Heart left ventricle (tissue), 16 donors: ENCODE results near the gene TNFRSF8. TPM values are rescaled to one million over a fixed set of nuclear protein-coding genes. Genes with fewer than 3 reads are reported as not detected.
A peak's percentile ranks its signal among the peaks of the same experiment; 100 is the strongest.

Experiments
- ATAC-seq, 4 donors: fragments of 200-7000 bp; cut with Tn5 transposase; one replicate each; pipeline ENCODE4 v1.9.1; 2020 to 2022; ENCODE audit warnings: moderate library complexity in 4 of 4, mild to moderate bottlenecking in 3 of 4, moderate number of reproducible peaks in 1 of 4
- DNase-seq, 5 donors: peaks; one replicate each; pipeline ENCODE4 v3.0.0-alpha.2; 2020
- H3K27ac ChIP-seq, 12 donors: fragments of 200-600 bp; sonication (generic) in 4 of 12; one replicate each; pipeline versions ENCODE4 v1.5.0 to v1.8.0; 2016 to 2022; ENCODE audit warnings: mild to moderate bottlenecking in 2 of 12
- H3K27me3 ChIP-seq, 9 donors: fragments of 200-600 bp; sonication (generic) in 2 of 9; one replicate each; pipeline versions ENCODE4 v1.5.1 to v1.8.0; 2016 to 2022; ENCODE audit warnings: mild to moderate bottlenecking in 3 of 9
- H3K36me3 ChIP-seq, 9 donors: fragments of 200-600 bp; sonication (generic) in 2 of 9; one replicate each; pipeline versions ENCODE4 v1.5.0 to v1.8.0; 2018 to 2022; ENCODE audit warnings: mild to moderate bottlenecking in 2 of 9
- H3K4me1 ChIP-seq, 12 donors: fragments of 200-600 bp; sonication (generic) in 4 of 12; one replicate each; pipeline versions ENCODE4 v1.5.0 to v1.8.0; 2016 to 2022; ENCODE audit warnings: mild to moderate bottlenecking in 3 of 12
- H3K4me3 ChIP-seq, 12 donors: fragments of 200-600 bp; sonication (generic) in 4 of 12; one replicate each; pipeline versions ENCODE4 v1.5.0 to v1.8.0; 2017 to 2022; ENCODE audit warnings: mild to moderate bottlenecking in 9 of 12, moderate library complexity in 4 of 12
- H3K9me3 ChIP-seq, 12 donors: fragments of 200-600 bp; sonication (generic) in 4 of 12; one replicate each; pipeline versions ENCODE4 v1.5.0 to v1.8.0; 2016 to 2022; ENCODE audit warnings: mild to moderate bottlenecking in 1 of 12
- CTCF ChIP-seq, 12 donors: fragments of 200-600 bp; sonication (generic) in 4 of 12; IDR thresholded peaks; one replicate each; pipeline versions ENCODE4 v1.5.0 to v1.8.0; 2018 to 2022; ENCODE audit warnings: antibody characterized with exemption in 12 of 12, mild to moderate bottlenecking in 5 of 12
- POLR2A ChIP-seq, 2 donors: fragments of 450-650 bp; IDR thresholded peaks; one replicate each; pipeline ENCODE4 v1.6.1; 2017; ENCODE audit warnings: antibody characterized with exemption in 2 of 2, mild to moderate bottlenecking in 2 of 2, moderate library complexity in 2 of 2
- WGBS, 4 donors: extraction: QIAGEN DNeasy Blood & Tissue Kit in 2 of 4; methylation state at CpG; one replicate each; pipeline versions ENCODE4 v1.1.5 to v1.1.7; 2013 to 2018; 5-methylcytosine and 5-hydroxymethylcytosine counted together
- intact Hi-C, 10 donors: fragments of 100-400 bp; cut with DNase I; formaldehyde crosslinking; loops; one replicate each; pipeline versions ENCODE4 v1.11.1 to v1.14.2; 2022
- polyA plus RNA-seq, 2 donors: library from polyadenylated mRNA; stranded (reverse); fragments of 200-250 nt; gene quantifications; one replicate each; pipeline ENCODE4 v1.2.3, GENCODE V29; 2013
- total RNA-seq, 9 donors: library from RNA; depleted of rRNA in 2 of 9; stranded (reverse); fragments of >200 nt in 2 of 9; fragmentation: NEBNext Ultra II Directional in 3 of 9; extraction: Animal tissue kit (Norgen Biotek cat#: 25700) in 3 of 9; gene quantifications; one replicate each; pipeline versions ENCODE4 v1.1.0 to v1.2.4, GENCODE V29; 2016 to 2023
- donor health status: ischemic (EF 13 %, LVEDD 7.1; RV severe dilation, severe dysfunction).
- donor health status: healthy with polysubstance abuse.
- donor health status: DM: no; HTN: yes; CAD: no.
- donor health status: DM: no; HTN: no; CAD: no.
- donor health status: ischemic (EF 25% LVEDD 6.9; RV normal size, moderate dysfunction).
- donor health status: ischemic (EF 25% LVEDD 5.7; RV mildly dilated, moderate dysfunction).
- donor health status: healthy.
- donor health status: DM: yes; HTN: yes; CAD: no.
- donor health status: ischemic (EF 35%, LVEDD 5.7; RV mildly dilated, moderate dysfunction).
- donor health status: nonischemic (EF 11% LVEDD 7.7; RV severe dilation, severe dysfunction).
- donor health status: DM: yes; HTN: yes; CAD: no.
- donor health status: PGD.
- donor health status: ischemic (EF 29% LVEDD 5.4; RV normal size, mild dysfunction).
- donor health status: nonischemic (EF 23%, LVEDD 6.1; RV moderate dilation, normal function).

The TNFRSF8 gene
- total and polyA plus RNA-seq, 11 donors = 0.51 to 4.5 (median 0.76) TPM

GRCh38 chr1:12081648-12082396 is 18.7 kb downstream of the TNFRSF8 start:
- H3K27ac ChIP-seq = no peak overlapping the region
- H3K27me3 ChIP-seq = no peaks in the 10 kb centered on the region
- DNase-seq (peak in 1 of 5 donors; percentile 0), ATAC-seq (no peak)
- intact Hi-C loops = loop anchor here in 1 of 10 donors (5.0 kb wide), 1 partner anchor 50 kb away; no protein-coding TSS in a partner anchor
- WGBS, 4 donors = 86 to 90% (median 89%) methylated on average over 7 of the region's 7 CpGs
- H3K36me3 ChIP-seq = no peaks in the 10 kb centered on the region
- H3K4me3 ChIP-seq = no peak overlapping the region
- no peaks in the 10 kb centered on the region for H3K4me1 ChIP-seq
- H3K9me3 ChIP-seq = peaks cover 0 to 31% (median 4%) of the 10 kb centered on the region in 12 donors
- TF ChIP-seq CTCF (IDR thresholded peaks at IDR 0.05) (no peak), POLR2A (IDR thresholded peaks at IDR 0.05) (no peak)

GRCh38 chr1:12082988-12083387 is 19.9 kb downstream of the TNFRSF8 start:
- WGBS, 4 donors = 85 to 92% (median 87%) methylated on average over 4 of the region's 4 CpGs
- TF ChIP-seq CTCF (IDR thresholded peaks at IDR 0.05) (no peak), POLR2A (IDR thresholded peaks at IDR 0.05) (no peak)
- DNase-seq (no peak), ATAC-seq (no peak)
- no peaks in the 10 kb centered on the region for H3K27me3 ChIP-seq
- intact Hi-C loops = loop anchor here in 1 of 10 donors (5.0 kb wide), 1 partner anchor 51 kb away; no protein-coding TSS in a partner anchor
- H3K27ac ChIP-seq = no peak overlapping the region
- H3K9me3 ChIP-seq = peaks cover 0 to 23% (median 3%) of the 10 kb centered on the region in 12 donors
- H3K36me3 ChIP-seq = no peaks in the 10 kb centered on the region
- peaks cover 0 to under 1% (median 0%) of the 10 kb centered on the region in 12 donors for H3K4me1 ChIP-seq
- H3K4me3 ChIP-seq = no peak overlapping the region

- DNase-seq (no peak), ATAC-seq (no peak)
- peaks cover 0 to 9% (median 0%) of the 10 kb centered on the region in 12 donors for H3K4me1 ChIP-seq
- H3K27ac ChIP-seq = no peak overlapping the region
- 76 to 87% (median 78%) methylated on average over 8 of the region's 8 CpGs for WGBS, 4 donors
- H3K27me3 ChIP-seq = no peaks in the 10 kb centered on the region
- intact Hi-C loops = loop anchor here in 1 of 10 donors (5.0 kb wide), 1 partner anchor 51 kb away; no protein-coding TSS in a partner anchor
- H3K4me3 ChIP-seq = no peak overlapping the region
- TF ChIP-seq POLR2A (IDR thresholded peaks at IDR 0.05) (no peak), CTCF (IDR thresholded peaks at IDR 0.05) (no peak)
- H3K36me3 ChIP-seq = no peaks in the 10 kb centered on the region
- H3K9me3 ChIP-seq = peaks cover 0 to 23% (median 3%) of the 10 kb centered on the region in 12 donors
Observed at GRCh38 chr1:12083766-12084165, 20.7 kb downstream of the TNFRSF8 start.

GRCh38 chr1:12085643-12086260 is 22.6 kb downstream of the TNFRSF8 start:
- WGBS, 4 donors = 71 to 77% (median 75%) methylated on average over 10 to 14 of the region's 14 CpGs
- Histone ChIP-seq H3K4me3 (no peak overlapping the region), H3K36me3 (no peaks in the 10 kb centered on the region), H3K4me1 (peaks cover 0 to 16% (median 0%) of the 10 kb centered on the region in 12 donors), H3K9me3 (peaks cover 0 to 23% (median 3%) of the 10 kb centered on the region in 12 donors), H3K27me3 (no peaks in the 10 kb centered on the region), H3K27ac (no peak overlapping the region)
- DNase-seq = no peak
- no peak for TF ChIP-seq CTCF (IDR thresholded peaks at IDR 0.05)
- TF ChIP-seq POLR2A (IDR thresholded peaks at IDR 0.05) = no peak
- intact Hi-C loops = no loop called here
- no peak for ATAC-seq
